ENCODE data around the gene PCDH1.

GRCh38 chr5:141908796-141909195, 30.6 kb upstream of the PCDH1 start:
- TF ChIP-seq CTCF (IDR thresholded peaks at IDR 0.05) (no peak), POLR2A (IDR thresholded peaks at IDR 0.05) (no peak)

All from testis (tissue), 2 donors.